Activated naive CD8-positive, alpha-beta T cell treated with anti-CD3 and anti-CD28 coated beads, Interleukin-2, amount 50 U/mL, for 24 hours (primary cell): ENCODE results near the gene PFKM.

Source experiments
- ATAC-seq: fragments of 150-1000 bp; cut with Tn5 transposase; one replicate; pipeline ENCODE4 v1.10.0; 2021
- DNase-seq: peaks from one replicate; pipeline ENCODE4 v3.0.0; 2021
- H3K27ac Mint-ChIP-seq: one replicate; pipeline ENCODE4 v1.8.0; 2021; ENCODE audit warnings: mild to moderate bottlenecking, mixed read lengths
- H3K27me3 Mint-ChIP-seq: one replicate; pipeline ENCODE4 v1.8.0; 2021; ENCODE audit warnings: mixed read lengths
- H3K36me3 Mint-ChIP-seq: one replicate; pipeline ENCODE4 v1.8.0; 2021; ENCODE audit warnings: low read depth, mixed read lengths
- H3K4me1 Mint-ChIP-seq: one replicate; pipeline ENCODE4 v1.8.0; 2021; ENCODE audit warnings: mixed read lengths
- H3K4me3 Mint-ChIP-seq: one replicate; pipeline ENCODE4 v1.8.0; 2021; ENCODE audit warnings: mild to moderate bottlenecking, moderate library complexity, mixed read lengths
- H3K9me3 Mint-ChIP-seq: one replicate; pipeline ENCODE4 v1.8.0; 2021; ENCODE audit warnings: mixed read lengths

PFKM gene

DNA sequence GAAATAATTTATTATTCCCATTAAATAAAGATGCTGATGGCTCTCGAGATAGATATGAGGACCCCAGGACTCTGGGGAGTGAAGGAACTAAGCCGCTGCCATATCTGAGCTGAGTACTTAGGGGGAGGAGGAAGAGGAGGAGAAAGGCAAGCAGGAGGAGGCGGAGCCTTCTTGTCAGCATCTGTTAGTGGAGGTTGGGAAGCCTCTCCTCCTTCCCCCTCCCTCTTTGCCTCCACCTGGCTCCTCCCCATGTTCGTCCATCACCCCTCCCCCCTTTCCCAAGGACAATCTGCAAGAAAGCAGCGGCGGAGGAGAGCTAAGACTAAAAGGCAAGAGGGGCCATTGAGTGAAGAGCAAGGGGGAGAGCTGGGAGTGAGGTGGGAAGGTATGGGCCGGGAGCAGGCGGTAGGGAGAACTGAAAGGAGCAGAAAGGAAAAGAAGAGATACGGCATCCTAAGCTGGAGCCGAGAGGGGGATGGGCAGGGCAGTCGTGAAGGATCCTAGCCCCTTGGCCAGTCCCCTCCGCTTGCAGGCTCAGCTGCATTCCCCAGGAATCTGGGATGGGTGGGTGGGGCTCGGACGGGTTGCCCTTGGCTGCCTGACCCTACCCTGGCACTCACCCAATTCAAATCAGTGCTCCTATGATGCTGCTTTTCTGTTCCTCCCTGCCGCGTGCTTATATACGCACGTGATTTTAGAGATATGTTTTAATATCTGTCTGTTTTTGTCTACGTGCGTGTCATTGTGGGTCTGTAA, at the start of gene PFKM:
Gene PFKM (plus strand): TSS at position 287 of the 756 bp plus-strand sequence. CDS start 3,411 bp downstream, outside the sequence.
- Mint-ChIP-seq H3K9me3 (no peaks in the 10 kb centered on the region), H3K27ac (peak within 1 kb of the TSS; percentile 95), H3K36me3 (peaks cover 17% of the 10 kb centered on the region), H3K4me3 (peak within 1 kb of the TSS; percentile 100), H3K4me1 (peaks cover 22% of the 10 kb centered on the region), H3K27me3 (peaks cover 2% of the 10 kb centered on the region)
- ATAC-seq (peak; percentile 100), DNase-seq (peak; percentile 73)

- Mint-ChIP-seq H3K36me3 (peaks cover 42% of the 10 kb centered on the region), H3K4me3 (no peak overlapping the region)
These were observed 49.1 kb upstream of the PFKM start for GRCh38 chr12:48070033-48070432.

GRCh38 chr12:48070731-48071130, 48.4 kb upstream of the PFKM start:
- H3K27me3 Mint-ChIP-seq: no peaks in the 10 kb centered on the region
- no peak overlapping the region for H3K27ac Mint-ChIP-seq
- ATAC-seq: no peak
- no peak overlapping the region for H3K4me3 Mint-ChIP-seq
- peaks cover 8% of the 10 kb centered on the region for H3K4me1 Mint-ChIP-seq
- H3K36me3 Mint-ChIP-seq: peaks cover 36% of the 10 kb centered on the region
- H3K9me3 Mint-ChIP-seq: no peaks in the 10 kb centered on the region
- DNase-seq: no peak

More at GRCh38 chr12:48070033-48070432, 49.1 kb upstream of the PFKM start:
- H3K9me3 Mint-ChIP-seq: no peaks in the 10 kb centered on the region
- ATAC-seq (no peak), DNase-seq (no peak)
- H3K27ac Mint-ChIP-seq: no peak overlapping the region
- H3K27me3 Mint-ChIP-seq: no peaks in the 10 kb centered on the region
- H3K4me1 Mint-ChIP-seq: peaks cover 8% of the 10 kb centered on the region

DNA sequence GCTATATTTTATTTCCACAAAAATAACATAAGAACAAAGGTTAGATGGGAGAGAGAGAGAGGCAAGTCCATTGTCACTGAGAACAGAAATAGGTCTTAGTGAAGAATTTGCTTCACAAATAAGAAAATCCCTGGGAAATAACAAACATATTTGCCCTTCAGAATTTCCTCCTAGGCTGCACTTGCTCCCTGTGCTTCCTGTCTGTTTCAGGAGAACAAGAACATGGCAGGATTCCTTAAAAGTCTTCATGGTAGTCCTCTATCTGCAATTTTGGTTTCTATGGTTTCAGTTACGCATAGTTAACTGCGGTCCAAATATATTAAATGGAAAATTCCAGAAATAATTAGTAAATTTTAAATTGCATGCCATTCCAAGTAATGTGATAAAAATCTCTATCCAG, 47.4 kb upstream of the PFKM start:
- no peak for ATAC-seq
- Mint-ChIP-seq H3K9me3 (no peaks in the 10 kb centered on the region), H3K4me1 (peaks cover 8% of the 10 kb centered on the region), H3K27me3 (no peaks in the 10 kb centered on the region), H3K27ac (no peak overlapping the region), H3K36me3 (peaks cover 31% of the 10 kb centered on the region), H3K4me3 (no peak overlapping the region)
- no peak for DNase-seq

GRCh38 chr12:48072266-48072665, 46.9 kb upstream of the PFKM start:
- Mint-ChIP-seq H3K4me1 (peaks cover 7% of the 10 kb centered on the region), H3K9me3 (no peaks in the 10 kb centered on the region), H3K27ac (no peak overlapping the region), H3K36me3 (peaks cover 33% of the 10 kb centered on the region), H3K27me3 (no peaks in the 10 kb centered on the region), H3K4me3 (no peak overlapping the region)
- DNase-seq: no peak
- no peak for ATAC-seq

DNA sequence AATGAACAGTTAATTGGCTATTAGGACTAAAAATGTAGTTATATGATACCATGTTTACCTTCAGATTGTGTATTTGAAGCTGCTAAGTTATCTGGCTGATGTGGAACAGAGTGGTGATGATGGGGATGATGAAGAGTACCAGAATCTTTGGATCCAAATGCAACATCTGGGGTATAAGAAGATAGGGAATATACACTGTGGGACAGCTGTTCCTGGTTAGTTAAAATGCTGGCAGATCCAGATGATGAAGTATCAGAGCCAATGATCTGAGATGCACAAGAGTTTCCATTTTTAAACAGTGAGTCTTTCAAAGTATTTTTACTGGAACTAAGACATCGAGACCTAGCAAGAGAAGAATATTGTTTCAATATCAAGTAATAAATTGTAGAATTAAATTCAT, 44.9 kb upstream of the PFKM start:
- H3K36me3 Mint-ChIP-seq: peaks cover 35% of the 10 kb centered on the region
- ATAC-seq (no peak), DNase-seq (no peak)
- no peaks in the 10 kb centered on the region for H3K9me3 Mint-ChIP-seq
- no peaks in the 10 kb centered on the region for H3K27me3 Mint-ChIP-seq
- H3K27ac Mint-ChIP-seq: no peak overlapping the region
- no peak overlapping the region for H3K4me3 Mint-ChIP-seq
- peaks cover 3% of the 10 kb centered on the region for H3K4me1 Mint-ChIP-seq

DNA sequence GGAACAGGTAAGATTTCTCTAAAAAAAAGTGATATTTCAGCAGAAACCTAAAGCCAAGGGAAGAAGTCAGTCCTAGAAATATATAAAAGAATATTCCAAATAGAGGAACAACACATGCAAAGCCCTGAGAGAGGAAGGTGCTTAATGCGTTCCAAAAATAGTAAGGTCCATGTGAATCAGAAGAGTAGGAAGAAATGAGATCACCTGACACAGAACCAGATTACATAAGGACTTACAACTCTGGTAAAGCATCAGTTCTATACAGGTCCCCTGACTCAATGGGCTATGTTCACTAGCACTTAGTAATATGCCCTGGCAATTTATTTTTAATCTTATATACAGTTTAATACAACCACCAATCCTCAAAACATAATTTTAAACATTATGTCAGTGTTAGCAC, 43.3 kb upstream of the PFKM start:
- Mint-ChIP-seq H3K27me3 (no peaks in the 10 kb centered on the region), H3K36me3 (peaks cover 34% of the 10 kb centered on the region), H3K4me1 (no peaks in the 10 kb centered on the region), H3K4me3 (no peak overlapping the region), H3K27ac (no peak overlapping the region), H3K9me3 (no peaks in the 10 kb centered on the region)
- ATAC-seq (no peak), DNase-seq (no peak)

GRCh38 chr12:48077111-48077510, 42.1 kb upstream of the PFKM start:
- Mint-ChIP-seq H3K36me3 (peaks cover 33% of the 10 kb centered on the region), H3K9me3 (no peaks in the 10 kb centered on the region), H3K27me3 (no peaks in the 10 kb centered on the region), H3K27ac (no peak overlapping the region), H3K4me3 (no peak overlapping the region), H3K4me1 (no peaks in the 10 kb centered on the region)
- DNase-seq (no peak), ATAC-seq (no peak)

DNA sequence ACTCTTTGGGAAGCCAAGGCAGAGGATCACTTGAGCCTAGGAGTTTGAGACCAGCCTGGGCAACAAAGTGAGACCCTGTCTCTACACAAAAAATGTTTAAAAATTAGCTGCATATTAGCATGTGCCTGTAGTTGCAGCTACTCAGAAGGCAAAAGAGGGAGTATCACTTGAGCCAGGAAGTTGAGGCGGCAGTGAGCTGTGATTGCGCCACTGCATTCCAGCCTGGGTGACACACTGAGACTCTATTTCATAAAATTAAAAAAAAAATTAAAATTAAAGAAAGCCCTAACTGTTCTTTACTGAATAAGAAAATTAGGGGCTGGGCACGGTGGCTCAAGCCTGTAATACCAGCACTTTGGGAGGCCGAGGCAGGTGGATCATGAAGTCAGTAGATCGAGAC, 40.3 kb upstream of the PFKM start:
- DNase-seq (no peak), ATAC-seq (no peak)
- H3K36me3 Mint-ChIP-seq: peaks cover 45% of the 10 kb centered on the region
- no peak overlapping the region for H3K4me3 Mint-ChIP-seq
- no peaks in the 10 kb centered on the region for H3K27me3 Mint-ChIP-seq
- H3K27ac Mint-ChIP-seq: no peak overlapping the region
- H3K4me1 Mint-ChIP-seq: no peaks in the 10 kb centered on the region
- no peaks in the 10 kb centered on the region for H3K9me3 Mint-ChIP-seq

DNA sequence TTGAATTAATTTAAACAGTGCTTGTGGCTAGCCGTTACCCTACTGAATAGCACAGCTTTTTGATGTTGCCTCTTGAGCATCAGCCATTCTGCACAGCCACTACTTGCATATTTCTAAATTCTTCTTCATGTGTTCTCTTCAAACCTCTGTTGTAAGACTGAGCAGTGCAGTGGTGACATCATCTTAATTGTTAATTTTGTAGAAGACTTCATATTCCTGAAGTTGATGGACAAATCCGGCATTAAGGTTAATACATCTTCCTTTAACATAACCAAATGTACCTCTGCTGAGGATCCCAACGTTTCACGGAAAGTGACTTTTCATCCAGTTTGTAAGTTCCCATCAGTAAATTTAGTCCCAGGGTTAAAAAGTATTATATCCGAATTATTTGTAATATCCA, 38.9 kb upstream of the PFKM start:
- Mint-ChIP-seq H3K27ac (no peak overlapping the region), H3K36me3 (peaks cover 50% of the 10 kb centered on the region), H3K4me1 (no peaks in the 10 kb centered on the region), H3K4me3 (no peak overlapping the region), H3K9me3 (no peaks in the 10 kb centered on the region), H3K27me3 (no peaks in the 10 kb centered on the region)
- no peak for ATAC-seq
- no peak for DNase-seq

GRCh38 chr12:48080821-48081220, 38.3 kb upstream of the PFKM start:
- DNase-seq: no peak
- Mint-ChIP-seq H3K27me3 (no peaks in the 10 kb centered on the region), H3K36me3 (peaks cover 54% of the 10 kb centered on the region), H3K27ac (no peak overlapping the region), H3K4me3 (no peak overlapping the region), H3K4me1 (no peaks in the 10 kb centered on the region), H3K9me3 (no peaks in the 10 kb centered on the region)
- ATAC-seq: no peak

GRCh38 chr12:48084066-48084465, 35.1 kb upstream of the PFKM start:
- Mint-ChIP-seq H3K27ac (no peak overlapping the region), H3K27me3 (no peaks in the 10 kb centered on the region), H3K4me3 (no peak overlapping the region), H3K4me1 (no peaks in the 10 kb centered on the region), H3K9me3 (no peaks in the 10 kb centered on the region), H3K36me3 (peaks cover 49% of the 10 kb centered on the region)
- ATAC-seq (no peak), DNase-seq (no peak)

- peaks cover 49% of the 10 kb centered on the region for H3K36me3 Mint-ChIP-seq
- no peak for DNase-seq
- H3K27ac Mint-ChIP-seq: no peak overlapping the region
- no peak overlapping the region for H3K4me3 Mint-ChIP-seq
- H3K9me3 Mint-ChIP-seq: no peaks in the 10 kb centered on the region
- no peaks in the 10 kb centered on the region for H3K4me1 Mint-ChIP-seq
- H3K27me3 Mint-ChIP-seq: no peaks in the 10 kb centered on the region
- ATAC-seq: no peak
These were observed 34.2 kb upstream of the PFKM start for GRCh38 chr12:48084841-48085460.

GRCh38 chr12:48086327-48086726, 32.8 kb upstream of the PFKM start:
- no peak for ATAC-seq
- Mint-ChIP-seq H3K36me3 (peaks cover 48% of the 10 kb centered on the region), H3K4me1 (no peaks in the 10 kb centered on the region), H3K4me3 (no peak overlapping the region), H3K27me3 (no peaks in the 10 kb centered on the region), H3K27ac (no peak overlapping the region), H3K9me3 (no peaks in the 10 kb centered on the region)
- no peak for DNase-seq

- Mint-ChIP-seq H3K9me3 (no peaks in the 10 kb centered on the region), H3K36me3 (peaks cover 30% of the 10 kb centered on the region), H3K4me3 (no peak overlapping the region), H3K4me1 (no peaks in the 10 kb centered on the region), H3K27ac (no peak overlapping the region), H3K27me3 (no peaks in the 10 kb centered on the region)
- ATAC-seq (no peak), DNase-seq (no peak)
These were observed 26.6 kb upstream of the PFKM start for GRCh38 chr12:48092611-48093010.
